A673 (cell line): Measurements from ENCODE around the gene APOC1. TPM values are rescaled to one million over a fixed set of nuclear protein-coding genes. Genes with fewer than 3 reads are reported as not detected.

Experiments used
- BruUV-seq: library from RNA; stranded (reverse); fragments of 400-500 nt; replicated peaks from 2 replicates; lab custom pipeline; 2021; lab: Mats Ljungman, UMichigan
- CTCF ChIA-PET: fragments of 300-600 bp; sonication (Branson Sonifier 250); formaldehyde crosslinking; loops from one replicate; lab custom pipeline; 2022; ENCODE audit warnings: antibody characterized with exemption; lab: Charles Lee
- POLR2A ChIA-PET: fragments of 300-600 bp; sonication (Branson Sonifier 250); formaldehyde crosslinking; loops from one replicate; lab custom pipeline; 2022; ENCODE audit warnings: antibody characterized with exemption; ENCODE audit not compliant: low non-redundant PET; lab: Charles Lee
- DNase-seq: peaks from one replicate; pipeline ENCODE4 v3.0.0-alpha.2; 2015; ENCODE audit warnings: low spot score
- H3K27ac ChIP-seq: fragments of 200-600 bp; sonication (generic); 2 replicates; pipeline ENCODE4 v1.5.1; 2016; ENCODE audit warnings: mixed run types, low read depth, mild to moderate bottlenecking, mixed read lengths, antibody characterized with exemption, low read length; ENCODE audit not compliant: poor library complexity, severe bottlenecking
- H3K27me3 ChIP-seq: fragments of 200-600 bp; sonication (generic); replicated peaks from 2 replicates; pipeline ENCODE4 v1.6.1; 2017; ENCODE audit warnings: mixed run types, low read depth, mild to moderate bottlenecking, mixed read lengths, antibody characterized with exemption, low read length; ENCODE audit not compliant: insufficient read depth, poor library complexity
- H3K36me3 ChIP-seq: fragments of 200-600 bp; sonication (generic); 2 replicates; pipeline ENCODE4 v1.6.1; 2016; ENCODE audit warnings: mixed run types, mild to moderate bottlenecking, mixed read lengths, antibody characterized with exemption, low read length; ENCODE audit not compliant: insufficient read depth, poor library complexity, severe bottlenecking
- H3K4me1 ChIP-seq: fragments of 200-600 bp; sonication (generic); 2 replicates; pipeline ENCODE4 v1.6.1; 2017; ENCODE audit warnings: mixed run types, mild to moderate bottlenecking, mixed read lengths, antibody characterized with exemption, low read length; ENCODE audit not compliant: insufficient read depth, poor library complexity, severe bottlenecking
- H3K4me3 ChIP-seq: fragments of 200-600 bp; sonication (generic); 2 replicates; pipeline ENCODE4 v1.5.1; 2016; ENCODE audit warnings: low read depth, mixed run types, mild to moderate bottlenecking, mixed read lengths, low read length; ENCODE audit not compliant: poor library complexity, severe bottlenecking
- H3K9me3 ChIP-seq: fragments of 200-600 bp; sonication (generic); 2 replicates; pipeline ENCODE4 v1.6.1; 2016; ENCODE audit warnings: mixed run types, low read depth, mild to moderate bottlenecking, mixed read lengths, antibody characterized with exemption, low read length; ENCODE audit not compliant: poor library complexity, severe bottlenecking
- CTCF ChIP-seq: fragments of 300-800, 200-600 bp; sonication (generic); conservative IDR thresholded peaks from 2 replicates; pipeline ENCODE4 v1.5.1; 2017; ENCODE audit warnings: low read depth, mild to moderate bottlenecking, antibody characterized with exemption, low read length, moderate library complexity, mixed read lengths
- EZH2 ChIP-seq: fragments of 200-600 bp; sonication (generic); IDR thresholded peaks from 2 replicates; pipeline ENCODE4 v1.6.1; 2017; ENCODE audit warnings: borderline replicate concordance, low read depth, mild to moderate bottlenecking, mixed read lengths, antibody characterized with exemption, low read length; ENCODE audit not compliant: poor library complexity, severe bottlenecking
- intact Hi-C: fragments of 100-400 bp; cut with micrococcal nuclease; formaldehyde crosslinking; loops from one replicate; pipeline ENCODE4 v1.10.0; 2022; ENCODE audit not compliant: unreplicated experiment
- total RNA-seq: library from RNA; stranded (reverse); gene quantifications from 2 replicates; pipeline ENCODE4 v1.2.3, GENCODE V29; 2021

APOC1 gene
- total RNA-seq, 1 experiment from 2014 or later: 5.5 TPM

GRCh38 chr19:44897835-44898234 lies 16.6 kb upstream of the APOC1 start:
- CTCF ChIA-PET: no interaction called here
- Histone ChIP-seq H3K4me3 (no peak overlapping the region), H3K27me3 (no peaks in the 10 kb centered on the region), H3K36me3 (peaks cover 60% of the 10 kb centered on the region), H3K9me3 (no peaks in the 10 kb centered on the region), H3K4me1 (no peaks in the 10 kb centered on the region), H3K27ac (no peak overlapping the region)
- BruUV-seq: no TSS peak
- POLR2A ChIA-PET: no interaction called here
- DNase-seq: no peak
- intact Hi-C loops: no loop called here
- no peak for TF ChIP-seq EZH2
- no peak for TF ChIP-seq CTCF

DNA sequence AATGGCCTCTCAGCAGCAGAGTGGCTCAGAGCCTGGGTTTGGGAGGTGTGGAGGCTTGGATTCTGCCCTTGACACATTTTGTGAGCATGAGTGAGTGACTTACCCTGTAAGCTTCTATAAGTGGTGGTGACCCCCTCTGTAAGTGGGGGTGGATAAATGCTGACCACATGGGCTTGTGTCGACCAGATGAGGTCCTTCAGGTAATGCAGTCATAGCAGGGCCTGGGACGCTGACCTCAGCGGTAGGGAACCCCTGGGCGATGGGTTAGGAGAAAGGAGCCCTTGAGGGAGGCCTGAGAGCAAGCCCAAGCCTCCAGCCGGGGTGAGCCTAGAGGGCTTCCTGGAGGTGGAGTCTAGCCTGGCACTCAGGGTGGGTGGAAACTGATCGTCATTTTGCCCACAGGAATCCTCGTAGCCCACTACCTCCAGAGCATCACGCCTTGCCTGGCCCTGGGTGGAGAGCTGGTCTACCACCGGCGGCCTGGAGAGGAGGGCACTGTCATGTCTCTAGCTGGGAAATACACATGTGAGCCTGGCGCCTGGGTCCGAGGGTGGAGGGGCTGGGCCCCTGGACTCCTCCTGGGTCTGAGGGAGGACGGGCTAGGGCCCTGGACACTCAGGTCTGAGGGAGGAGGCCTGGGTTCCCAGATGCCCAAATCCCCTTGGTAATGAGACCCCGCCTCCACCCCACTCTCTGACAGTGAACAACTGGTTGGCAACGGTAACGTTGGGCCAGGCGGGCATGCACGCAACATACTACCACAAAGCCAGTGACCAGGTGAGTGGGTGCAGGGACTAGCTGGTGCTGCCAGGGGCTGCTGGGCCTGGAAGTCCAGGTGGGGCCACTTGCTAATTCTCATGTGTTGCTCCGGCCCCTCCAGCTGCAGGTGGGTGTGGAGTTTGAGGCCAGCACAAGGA lies 13.8 kb upstream of the APOC1 start:
- ChIA-PET POLR2A (no interaction called here), CTCF (interaction anchor here (0.7 kb wide), 1 partner anchor 1690 kb away, joined by 12 read pairs; no protein-coding TSS in a partner anchor)
- Histone ChIP-seq H3K4me1 (peaks cover 3% of the 10 kb centered on the region), H3K27me3 (no peaks in the 10 kb centered on the region), H3K9me3 (no peaks in the 10 kb centered on the region), H3K4me3 (no peak overlapping the region), H3K27ac (no peak overlapping the region), H3K36me3 (peaks cover 42% of the 10 kb centered on the region)
- no TSS peak for BruUV-seq
- no peak for TF ChIP-seq EZH2
- TF ChIP-seq CTCF: no peak
- no peak for DNase-seq
- intact Hi-C loops: no loop called here

GRCh38 chr19:44903216-44903601 lies 11.2 kb upstream of the APOC1 start:
- peaks cover 6% of the 10 kb centered on the region for H3K4me1 ChIP-seq
- no peak overlapping the region for H3K27ac ChIP-seq
- intact Hi-C loops: no loop called here
- TSS peak; percentile 92 for BruUV-seq
- CTCF ChIA-PET: interaction anchor here (0.7 kb wide), 1 partner anchor 435 kb away, joined by 3 read pairs; no protein-coding TSS in a partner anchor
- peaks cover 22% of the 10 kb centered on the region for H3K36me3 ChIP-seq
- no peak for DNase-seq
- H3K27me3 ChIP-seq: no peaks in the 10 kb centered on the region
- TF ChIP-seq EZH2 (no peak), CTCF (no peak)
- H3K9me3 ChIP-seq: no peaks in the 10 kb centered on the region
- POLR2A ChIA-PET: no interaction called here
- no peak overlapping the region for H3K4me3 ChIP-seq
